ENCODE measurements around the gene PROS1.

The PROS1 gene

DNA sequence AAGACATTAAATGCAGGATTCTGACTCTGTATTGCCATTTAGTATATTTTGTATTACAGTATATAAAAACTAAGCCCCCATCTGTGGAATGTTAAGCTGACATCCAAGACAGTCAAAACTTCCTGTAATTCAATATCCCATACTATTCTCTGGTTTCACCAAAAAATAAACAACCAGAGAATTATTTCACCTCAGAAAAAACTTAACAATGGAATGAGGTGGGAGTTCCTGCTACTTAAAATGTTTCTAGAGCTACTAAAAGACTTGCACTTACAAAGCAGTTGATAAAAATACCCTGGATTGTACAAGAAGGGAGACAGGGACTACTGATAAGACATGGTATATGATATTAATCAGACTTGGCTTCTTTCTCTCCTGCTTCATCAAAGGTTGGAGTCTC, 14.6 kb upstream of the PROS1 start (continued):
- TF ChIP-seq, protein P1, sequence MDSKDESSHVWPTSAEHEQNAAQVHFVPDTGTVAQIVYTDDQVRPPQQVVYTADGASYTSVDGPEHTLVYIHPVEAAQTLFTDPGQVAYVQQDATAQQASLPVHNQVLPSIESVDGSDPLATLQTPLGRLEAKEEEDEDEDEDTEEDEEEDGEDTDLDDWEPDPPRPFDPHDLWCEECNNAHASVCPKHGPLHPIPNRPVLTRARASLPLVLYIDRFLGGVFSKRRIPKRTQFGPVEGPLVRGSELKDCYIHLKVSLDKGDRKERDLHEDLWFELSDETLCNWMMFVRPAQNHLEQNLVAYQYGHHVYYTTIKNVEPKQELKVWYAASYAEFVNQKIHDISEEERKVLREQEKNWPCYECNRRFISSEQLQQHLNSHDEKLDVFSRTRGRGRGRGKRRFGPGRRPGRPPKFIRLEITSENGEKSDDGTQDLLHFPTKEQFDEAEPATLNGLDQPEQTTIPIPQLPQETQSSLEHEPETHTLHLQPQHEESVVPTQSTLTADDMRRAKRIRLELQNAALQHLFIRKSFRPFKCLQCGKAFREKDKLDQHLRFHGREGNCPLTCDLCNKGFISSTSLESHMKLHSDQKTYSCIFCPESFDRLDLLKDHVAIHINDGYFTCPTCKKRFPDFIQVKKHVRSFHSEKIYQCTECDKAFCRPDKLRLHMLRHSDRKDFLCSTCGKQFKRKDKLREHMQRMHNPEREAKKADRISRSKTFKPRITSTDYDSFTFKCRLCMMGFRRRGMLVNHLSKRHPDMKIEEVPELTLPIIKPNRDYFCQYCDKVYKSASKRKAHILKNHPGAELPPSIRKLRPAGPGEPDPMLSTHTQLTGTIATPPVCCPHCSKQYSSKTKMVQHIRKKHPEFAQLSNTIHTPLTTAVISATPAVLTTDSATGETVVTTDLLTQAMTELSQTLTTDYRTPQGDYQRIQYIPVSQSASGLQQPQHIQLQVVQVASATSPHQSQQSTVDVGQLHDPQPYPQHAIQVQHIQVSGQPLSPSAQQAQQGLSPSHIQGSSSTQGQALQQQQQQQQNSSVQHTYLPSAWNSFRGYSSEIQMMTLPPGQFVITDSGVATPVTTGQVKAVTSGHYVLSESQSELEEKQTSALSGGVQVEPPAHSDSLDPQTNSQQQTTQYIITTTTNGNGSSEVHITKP (tag by site-specific recombination; IDR thresholded peaks at IDR 0.05) = peak; percentile 73

DNA sequence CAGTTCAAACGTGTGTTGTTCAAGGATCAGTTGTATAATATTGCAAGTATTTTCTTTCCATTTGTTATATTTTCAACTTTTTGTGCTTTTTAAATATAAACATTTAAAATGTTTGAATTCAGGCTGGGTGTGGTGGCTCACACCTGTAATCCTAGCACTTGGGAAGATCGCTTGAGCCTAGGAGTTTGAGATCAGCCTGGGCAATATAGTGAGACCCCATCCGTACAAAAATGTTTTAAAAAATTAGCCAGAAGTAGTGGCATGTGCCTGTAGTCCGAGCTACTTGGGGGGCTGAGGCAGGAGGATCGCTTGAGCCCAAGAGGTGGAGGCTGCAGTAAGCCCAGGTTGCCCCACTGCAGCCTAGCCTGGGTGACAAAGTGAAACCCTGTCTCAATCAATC, 10.9 kb upstream of the PROS1 start:
- no peak overlapping the region for H3K27ac ChIP-seq (ENCODE audit: extremely low read depth, low read depth, low read length)
- ChIA-PET POLR2A (interaction anchor here (1.4 kb wide), 1 partner anchor 11 kb away, joined by 4 read pairs; the partner anchor contains the start of gene PROS1), CTCF (interaction anchor here (0.7 kb wide), 1 partner anchor 250 kb away, joined by 3 read pairs; no protein-coding TSS in a partner anchor)
- H3K9me3 ChIP-seq (ENCODE audit: control insufficient read depth, insufficient read depth, low read depth, low read length) = no peaks in the 10 kb centered on the region
- H3K36me3 ChIP-seq (ENCODE audit: control insufficient read depth in 2 of 2, insufficient read depth in 1 of 2, low read length in 2 of 2) = no peaks in the 10 kb centered on the region
- TF ChIP-seq ZNF121 (tag by site-specific recombination; IDR thresholded peaks at IDR 0.05) = peak; percentile 65; the same call in 1 of the 2 replicates
- TF ChIP-seq, protein P2, sequence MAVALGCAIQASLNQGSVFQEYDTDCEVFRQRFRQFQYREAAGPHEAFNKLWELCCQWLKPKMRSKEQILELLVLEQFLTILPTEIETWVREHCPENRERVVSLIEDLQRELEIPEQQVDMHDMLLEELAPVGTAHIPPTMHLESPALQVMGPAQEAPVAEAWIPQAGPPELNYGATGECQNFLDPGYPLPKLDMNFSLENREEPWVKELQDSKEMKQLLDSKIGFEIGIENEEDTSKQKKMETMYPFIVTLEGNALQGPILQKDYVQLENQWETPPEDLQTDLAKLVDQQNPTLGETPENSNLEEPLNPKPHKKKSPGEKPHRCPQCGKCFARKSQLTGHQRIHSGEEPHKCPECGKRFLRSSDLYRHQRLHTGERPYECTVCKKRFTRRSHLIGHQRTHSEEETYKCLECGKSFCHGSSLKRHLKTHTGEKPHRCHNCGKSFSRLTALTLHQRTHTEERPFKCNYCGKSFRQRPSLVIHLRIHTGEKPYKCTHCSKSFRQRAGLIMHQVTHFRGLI (tag by site-specific recombination; IDR thresholded peaks at IDR 0.05) = no peak
- H3K4me3 ChIP-seq (ENCODE audit: low read depth, low read length) = no peak overlapping the region
- peaks cover 8% of the 10 kb centered on the region; the same call in 1 of the 2 replicates for H3K4me1 ChIP-seq (ENCODE audit: control insufficient read depth, insufficient read depth, low read length)

DNA sequence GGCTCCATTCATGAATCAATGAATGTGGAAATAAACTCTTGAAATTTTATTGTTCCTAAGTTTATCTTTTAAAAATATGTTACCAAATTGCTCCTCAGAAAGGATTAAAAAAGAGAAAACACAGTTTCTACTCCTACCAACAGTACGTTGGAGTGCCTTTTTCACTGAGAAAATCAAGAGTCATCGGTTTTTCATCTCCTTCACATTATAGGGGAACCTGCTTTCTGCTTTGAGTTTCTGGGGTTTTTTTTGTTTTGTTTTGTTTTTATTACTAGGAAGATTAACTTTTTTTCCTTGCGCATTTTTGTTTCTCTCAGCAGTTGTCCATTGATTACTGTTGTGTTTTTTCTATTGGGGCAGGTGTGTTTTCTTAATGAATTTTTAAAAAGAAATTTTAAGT, 9.7 kb upstream of the PROS1 start:
- no peaks in the 10 kb centered on the region for H3K36me3 ChIP-seq (ENCODE audit: control insufficient read depth in 2 of 2, insufficient read depth in 1 of 2, low read length in 2 of 2)
- ChIA-PET CTCF (interaction anchor here (0.7 kb wide), 1 partner anchor 19 kb away, joined by 3 read pairs; no protein-coding TSS in a partner anchor), POLR2A (no interaction called here)
- no peak overlapping the region for H3K27ac ChIP-seq (ENCODE audit: extremely low read depth, low read depth, low read length)
- H3K9me3 ChIP-seq (ENCODE audit: control insufficient read depth, insufficient read depth, low read depth, low read length) = no peaks in the 10 kb centered on the region
- peaks cover 7% of the 10 kb centered on the region; the same call in 1 of the 2 replicates for H3K4me1 ChIP-seq (ENCODE audit: control insufficient read depth, insufficient read depth, low read length)
- TF ChIP-seq, protein P3, sequence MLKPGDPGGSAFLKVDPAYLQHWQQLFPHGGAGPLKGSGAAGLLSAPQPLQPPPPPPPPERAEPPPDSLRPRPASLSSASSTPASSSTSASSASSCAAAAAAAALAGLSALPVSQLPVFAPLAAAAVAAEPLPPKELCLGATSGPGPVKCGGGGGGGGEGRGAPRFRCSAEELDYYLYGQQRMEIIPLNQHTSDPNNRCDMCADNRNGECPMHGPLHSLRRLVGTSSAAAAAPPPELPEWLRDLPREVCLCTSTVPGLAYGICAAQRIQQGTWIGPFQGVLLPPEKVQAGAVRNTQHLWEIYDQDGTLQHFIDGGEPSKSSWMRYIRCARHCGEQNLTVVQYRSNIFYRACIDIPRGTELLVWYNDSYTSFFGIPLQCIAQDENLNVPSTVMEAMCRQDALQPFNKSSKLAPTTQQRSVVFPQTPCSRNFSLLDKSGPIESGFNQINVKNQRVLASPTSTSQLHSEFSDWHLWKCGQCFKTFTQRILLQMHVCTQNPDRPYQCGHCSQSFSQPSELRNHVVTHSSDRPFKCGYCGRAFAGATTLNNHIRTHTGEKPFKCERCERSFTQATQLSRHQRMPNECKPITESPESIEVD (tag by site-specific recombination; IDR thresholded peaks at IDR 0.05) = peak; percentile 63
- no peak for TF ChIP-seq MZF1 (tag by site-specific recombination; IDR thresholded peaks at IDR 0.05; ENCODE audit: borderline replicate concordance)
- no peak overlapping the region for H3K4me3 ChIP-seq (ENCODE audit: low read depth, low read length)

DNA sequence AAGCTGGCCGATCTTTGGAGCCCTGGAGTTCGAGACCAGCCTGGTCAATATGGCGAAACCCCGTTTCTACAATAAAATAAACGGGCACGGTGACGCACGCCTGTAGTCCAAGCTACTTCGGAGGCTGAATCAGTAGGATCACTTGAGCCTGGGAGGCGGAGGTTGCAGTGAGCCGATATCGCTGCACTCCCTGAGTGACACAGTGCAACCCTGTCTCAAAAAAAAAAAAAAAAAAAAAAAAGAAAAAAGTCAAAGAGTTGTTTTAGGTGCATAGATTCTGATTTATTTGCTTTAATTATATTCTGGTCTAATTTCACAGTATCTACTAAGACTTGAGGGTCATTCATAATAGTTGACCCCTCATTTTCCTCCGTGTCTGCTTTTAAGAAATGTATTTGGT, 8.0 kb upstream of the PROS1 start:
- peaks cover 4% of the 10 kb centered on the region; the same call in 1 of the 2 replicates for H3K4me1 ChIP-seq (ENCODE audit: control insufficient read depth, insufficient read depth, low read length)
- CTCF ChIA-PET = interaction anchor here (0.6 kb wide), 1 partner anchor 910 kb away, joined by 4 read pairs; no protein-coding TSS in a partner anchor
- no peak overlapping the region for H3K27ac ChIP-seq (ENCODE audit: extremely low read depth, low read depth, low read length)
- no peaks in the 10 kb centered on the region for H3K36me3 ChIP-seq (ENCODE audit: control insufficient read depth in 2 of 2, insufficient read depth in 1 of 2, low read length in 2 of 2)
- POLR2A ChIA-PET = interaction anchor here (0.9 to 2.5 kb wide), 2 partner anchors 10 to 81 kb away, joined by 3 to 9 read pairs; partner anchors contain the start of genes DHFR2 and NSUN3
- peak overlapping the region; percentile 24 for H3K4me3 ChIP-seq (ENCODE audit: low read depth, low read length)
- no peaks in the 10 kb centered on the region for H3K9me3 ChIP-seq (ENCODE audit: control insufficient read depth, insufficient read depth, low read depth, low read length)
- TF ChIP-seq, protein P4, sequence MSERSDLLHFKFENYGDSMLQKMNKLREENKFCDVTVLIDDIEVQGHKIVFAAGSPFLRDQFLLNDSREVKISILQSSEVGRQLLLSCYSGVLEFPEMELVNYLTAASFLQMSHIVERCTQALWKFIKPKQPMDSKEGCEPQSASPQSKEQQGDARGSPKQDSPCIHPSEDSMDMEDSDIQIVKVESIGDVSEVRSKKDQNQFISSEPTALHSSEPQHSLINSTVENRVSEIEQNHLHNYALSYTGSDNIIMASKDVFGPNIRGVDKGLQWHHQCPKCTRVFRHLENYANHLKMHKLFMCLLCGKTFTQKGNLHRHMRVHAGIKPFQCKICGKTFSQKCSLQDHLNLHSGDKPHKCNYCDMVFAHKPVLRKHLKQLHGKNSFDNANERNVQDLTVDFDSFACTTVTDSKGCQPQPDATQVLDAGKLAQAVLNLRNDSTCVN (tag by site-specific recombination; optimal IDR thresholded peaks at IDR 0.05) = peak; percentile 14
- TF ChIP-seq ZNF146 (tag by site-specific recombination; IDR thresholded peaks at IDR 0.05) (no peak), ZNF529 (tag by site-specific recombination; IDR thresholded peaks at IDR 0.05; ENCODE audit: insufficient replicate concordance) (no peak), ZNF629 (tag by site-specific recombination; IDR thresholded peaks at IDR 0.05) (0 out of 2 replicates have a peak, but pooled peaks have one; percentile 4), OSR2 (tag by site-specific recombination; IDR thresholded peaks at IDR 0.05) (peak; percentile 84), ZFP69B (tag by site-specific recombination; IDR thresholded peaks at IDR 0.05) (0 out of 2 replicates have a peak, but pooled peaks have one; percentile 13), KLF16 (tag by site-specific recombination; IDR thresholded peaks at IDR 0.05) (no peak), ZNF600 (tag by site-specific recombination; IDR thresholded peaks at IDR 0.05) (0 out of 2 replicates have a peak, but pooled peaks have one; percentile 25), ZNF335 (tag by site-specific recombination; conservative IDR thresholded peaks at IDR 0.05) (peak; percentile 21)
- TF ChIP-seq, protein P5, sequence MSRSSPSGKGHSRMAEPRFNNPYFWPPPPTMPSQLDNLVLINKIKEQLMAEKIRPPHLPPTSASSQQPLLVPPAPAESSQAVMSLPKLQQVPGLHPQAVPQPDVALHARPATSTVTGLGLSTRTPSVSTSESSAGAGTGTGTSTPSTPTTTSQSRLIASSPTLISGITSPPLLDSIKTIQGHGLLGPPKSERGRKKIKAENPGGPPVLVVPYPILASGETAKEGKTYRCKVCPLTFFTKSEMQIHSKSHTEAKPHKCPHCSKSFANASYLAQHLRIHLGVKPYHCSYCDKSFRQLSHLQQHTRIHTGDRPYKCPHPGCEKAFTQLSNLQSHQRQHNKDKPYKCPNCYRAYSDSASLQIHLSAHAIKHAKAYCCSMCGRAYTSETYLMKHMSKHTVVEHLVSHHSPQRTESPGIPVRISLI (tag by site-specific recombination; IDR thresholded peaks at IDR 0.05) = peak; percentile 86
- TF ChIP-seq, protein P6, sequence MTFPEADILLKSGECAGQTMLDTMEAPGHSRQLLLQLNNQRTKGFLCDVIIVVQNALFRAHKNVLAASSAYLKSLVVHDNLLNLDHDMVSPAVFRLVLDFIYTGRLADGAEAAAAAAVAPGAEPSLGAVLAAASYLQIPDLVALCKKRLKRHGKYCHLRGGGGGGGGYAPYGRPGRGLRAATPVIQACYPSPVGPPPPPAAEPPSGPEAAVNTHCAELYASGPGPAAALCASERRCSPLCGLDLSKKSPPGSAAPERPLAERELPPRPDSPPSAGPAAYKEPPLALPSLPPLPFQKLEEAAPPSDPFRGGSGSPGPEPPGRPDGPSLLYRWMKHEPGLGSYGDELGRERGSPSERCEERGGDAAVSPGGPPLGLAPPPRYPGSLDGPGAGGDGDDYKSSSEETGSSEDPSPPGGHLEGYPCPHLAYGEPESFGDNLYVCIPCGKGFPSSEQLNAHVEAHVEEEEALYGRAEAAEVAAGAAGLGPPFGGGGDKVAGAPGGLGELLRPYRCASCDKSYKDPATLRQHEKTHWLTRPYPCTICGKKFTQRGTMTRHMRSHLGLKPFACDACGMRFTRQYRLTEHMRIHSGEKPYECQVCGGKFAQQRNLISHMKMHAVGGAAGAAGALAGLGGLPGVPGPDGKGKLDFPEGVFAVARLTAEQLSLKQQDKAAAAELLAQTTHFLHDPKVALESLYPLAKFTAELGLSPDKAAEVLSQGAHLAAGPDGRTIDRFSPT (tag by site-specific recombination; IDR thresholded peaks at IDR 0.05) = no peak
